Measurements from ENCODE around the gene NSF. TPM values are rescaled to one million over a fixed set of nuclear protein-coding genes. Genes with fewer than 3 reads are reported as not detected.

Gene NSF
- total and polyA plus RNA-seq, 3 donors from 2014 or later, result 31.5 to 42.9 (median 37.4) TPM

- no peak for DNase-seq
- intact Hi-C loops (cut with DNase I; ENCODE audit: low total_unique reads), result no loop called here
- H3K27ac ChIP-seq, result no peak overlapping the region
Observed at GRCh38 chr17:46739982-46740381, 149.5 kb downstream of the NSF start.

DNA sequence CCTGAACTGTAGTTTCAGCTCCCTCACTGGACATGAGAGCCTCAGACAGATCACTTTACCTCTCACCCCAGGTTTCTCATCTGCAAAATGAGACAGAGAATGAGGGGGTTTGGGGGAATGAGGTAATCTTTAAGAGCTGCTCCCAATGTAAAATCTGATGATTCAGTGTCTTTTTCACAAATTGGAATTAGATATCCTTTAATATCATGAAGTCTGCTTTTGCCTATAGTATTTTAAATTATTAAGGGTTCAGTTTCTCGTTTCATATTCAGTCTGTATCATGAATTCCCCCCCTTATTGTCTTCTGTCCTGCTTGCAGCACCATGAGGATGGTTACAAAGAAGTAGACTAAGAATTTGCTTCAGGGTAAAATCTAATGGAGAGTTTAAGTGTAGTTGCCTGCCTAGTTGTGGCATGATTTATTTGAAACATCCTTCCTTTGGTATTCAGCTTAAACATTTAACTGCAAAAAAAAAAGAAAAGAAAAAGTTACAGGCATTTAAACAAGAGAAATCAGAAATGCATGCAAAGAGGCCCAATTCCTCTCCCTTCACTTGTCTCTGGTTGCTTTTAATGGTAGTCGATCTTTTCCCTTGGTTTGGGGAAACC is 150.8 kb downstream of the NSF start:
- Histone ChIP-seq H3K27me3 (no peaks in the 10 kb centered on the region), H3K36me3 (ENCODE audit: low read depth, missing control alignments) (no peaks in the 10 kb centered on the region), H3K4me1 (no peaks in the 10 kb centered on the region), H3K9me3 (no peaks in the 10 kb centered on the region), H3K4me3 (no peak overlapping the region), H3K27ac (no peak overlapping the region)
- no peak for DNase-seq
- TF ChIP-seq, protein P1, sequence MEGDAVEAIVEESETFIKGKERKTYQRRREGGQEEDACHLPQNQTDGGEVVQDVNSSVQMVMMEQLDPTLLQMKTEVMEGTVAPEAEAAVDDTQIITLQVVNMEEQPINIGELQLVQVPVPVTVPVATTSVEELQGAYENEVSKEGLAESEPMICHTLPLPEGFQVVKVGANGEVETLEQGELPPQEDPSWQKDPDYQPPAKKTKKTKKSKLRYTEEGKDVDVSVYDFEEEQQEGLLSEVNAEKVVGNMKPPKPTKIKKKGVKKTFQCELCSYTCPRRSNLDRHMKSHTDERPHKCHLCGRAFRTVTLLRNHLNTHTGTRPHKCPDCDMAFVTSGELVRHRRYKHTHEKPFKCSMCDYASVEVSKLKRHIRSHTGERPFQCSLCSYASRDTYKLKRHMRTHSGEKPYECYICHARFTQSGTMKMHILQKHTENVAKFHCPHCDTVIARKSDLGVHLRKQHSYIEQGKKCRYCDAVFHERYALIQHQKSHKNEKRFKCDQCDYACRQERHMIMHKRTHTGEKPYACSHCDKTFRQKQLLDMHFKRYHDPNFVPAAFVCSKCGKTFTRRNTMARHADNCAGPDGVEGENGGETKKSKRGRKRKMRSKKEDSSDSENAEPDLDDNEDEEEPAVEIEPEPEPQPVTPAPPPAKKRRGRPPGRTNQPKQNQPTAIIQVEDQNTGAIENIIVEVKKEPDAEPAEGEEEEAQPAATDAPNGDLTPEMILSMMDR (IDR thresholded peaks at IDR 0.05), result no peak
- TF ChIP-seq POLR2A (IDR thresholded peaks at IDR 0.05), result no peak
- intact Hi-C loops (cut with DNase I; ENCODE audit: low total_unique reads), result no loop called here
- WGBS, 2 donors, result 86% methylated on average over 2 of the region's 2 CpGs

More at GRCh38 chr17:46739982-46740381, 149.5 kb downstream of the NSF start:
- Histone ChIP-seq H3K36me3 (ENCODE audit: low read depth, missing control alignments) (no peaks in the 10 kb centered on the region), H3K4me3 (no peak overlapping the region), H3K4me1 (no peaks in the 10 kb centered on the region), H3K9me3 (no peaks in the 10 kb centered on the region), H3K27me3 (no peaks in the 10 kb centered on the region)
- TF ChIP-seq POLR2A (IDR thresholded peaks at IDR 0.05), result no peak
- TF ChIP-seq, protein P1 (IDR thresholded peaks at IDR 0.05), result no peak

GRCh38 chr17:46742565-46743270 is 152.2 kb downstream of the NSF start:
- Histone ChIP-seq H3K4me3 (no peak overlapping the region), H3K9me3 (no peaks in the 10 kb centered on the region), H3K27me3 (no peaks in the 10 kb centered on the region), H3K36me3 (ENCODE audit: low read depth, missing control alignments) (no peaks in the 10 kb centered on the region), H3K27ac (no peak overlapping the region), H3K4me1 (no peaks in the 10 kb centered on the region)
- DNase-seq, result no peak
- no peak for TF ChIP-seq POLR2A (IDR thresholded peaks at IDR 0.05)
- TF ChIP-seq, protein P1 (IDR thresholded peaks at IDR 0.05), result no peak
- WGBS, 2 donors, result 81 to 82% methylated on average over 7 of the region's 7 CpGs
- intact Hi-C loops (cut with DNase I; ENCODE audit: low total_unique reads), result no loop called here

DNA sequence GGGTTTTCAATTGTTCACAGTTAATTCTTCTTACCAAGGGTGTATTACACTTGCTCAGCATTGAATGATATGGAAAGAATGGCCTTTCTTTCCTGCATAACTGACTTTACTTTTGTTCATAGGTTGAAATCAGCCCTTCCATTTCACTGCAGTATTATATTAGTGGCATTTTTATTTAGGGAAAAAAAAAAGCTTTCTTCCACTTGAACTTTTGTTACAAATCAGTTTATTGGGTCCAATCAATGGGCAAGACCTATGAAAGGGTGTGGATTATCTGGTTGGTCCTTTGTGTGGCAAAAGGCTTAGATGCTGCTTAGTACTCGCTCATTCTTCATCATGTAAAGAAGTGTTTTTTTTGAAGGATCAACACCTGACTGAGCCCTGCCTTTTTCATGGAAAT is 154.0 kb downstream of the NSF start:
- Histone ChIP-seq H3K9me3 (no peaks in the 10 kb centered on the region), H3K27ac (no peak overlapping the region), H3K27me3 (no peaks in the 10 kb centered on the region), H3K4me1 (no peaks in the 10 kb centered on the region), H3K4me3 (no peak overlapping the region), H3K36me3 (ENCODE audit: low read depth, missing control alignments) (no peaks in the 10 kb centered on the region)
- WGBS, 2 donors, result 95% methylated on average over 1 of the region's 1 CpG
- TF ChIP-seq POLR2A (IDR thresholded peaks at IDR 0.05), result no peak
- TF ChIP-seq, protein P1 (IDR thresholded peaks at IDR 0.05), result no peak
- DNase-seq, result no peak
- intact Hi-C loops (cut with DNase I; ENCODE audit: low total_unique reads), result no loop called here

DNA sequence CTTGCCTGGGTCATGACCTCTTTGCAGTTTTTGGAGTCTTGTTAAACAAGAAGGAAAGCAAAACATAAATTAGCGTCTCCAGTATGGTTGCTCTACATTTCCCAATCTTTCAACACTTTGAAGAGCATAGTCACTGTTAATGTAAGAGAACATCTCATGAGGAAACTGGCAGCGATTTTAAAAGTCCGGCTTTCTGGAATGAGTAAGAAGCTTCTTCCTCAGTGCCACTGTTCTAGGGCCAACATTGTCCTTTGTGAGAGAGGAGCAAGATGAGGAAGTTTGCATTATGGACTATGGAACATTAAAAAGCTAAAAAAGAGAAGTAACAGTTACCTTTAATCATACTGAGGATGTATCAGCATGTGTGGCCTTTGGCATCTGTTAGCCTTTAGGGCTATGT is 154.9 kb downstream of the NSF start:
- Histone ChIP-seq H3K27me3 (no peaks in the 10 kb centered on the region), H3K27ac (no peak overlapping the region), H3K9me3 (no peaks in the 10 kb centered on the region), H3K36me3 (ENCODE audit: low read depth, missing control alignments) (no peaks in the 10 kb centered on the region), H3K4me3 (no peak overlapping the region), H3K4me1 (no peaks in the 10 kb centered on the region)
- TF ChIP-seq, protein P1 (IDR thresholded peaks at IDR 0.05), result no peak
- TF ChIP-seq POLR2A (IDR thresholded peaks at IDR 0.05), result no peak
- DNase-seq, result no peak
- 93 to 95% methylated on average over 3 of the region's 3 CpGs for WGBS, 2 donors
- intact Hi-C loops (cut with DNase I; ENCODE audit: low total_unique reads), result no loop called here

All from testis (tissue), 3 donors.